Hepatocyte (in vitro differentiated cells): ENCODE data around the gene ANKRD37.

Experiments
- CTCF ChIP-seq: fragments of 200-600 bp; sonication (generic); IDR thresholded peaks from 2 replicates; pipeline ENCODE4 v1.5.1; 2016; ENCODE audit warnings: antibody characterized with exemption, mild to moderate bottlenecking; ENCODE audit not compliant: poor library complexity
- EZH2 ChIP-seq: fragments of 200-600 bp; sonication (generic); IDR thresholded peaks from 2 replicates; pipeline ENCODE4 v1.6.1; 2016; ENCODE audit warnings: antibody characterized with exemption, mild to moderate bottlenecking, borderline replicate concordance
- EZH2phosphoT487 ChIP-seq: fragments of 200-600 bp; sonication (generic); IDR thresholded peaks from one replicate; pipeline ENCODE4 v1.6.1; 2018; ENCODE audit warnings: antibody characterized with exemption, mild to moderate bottlenecking, low read depth, moderate library complexity; ENCODE audit not compliant: unreplicated experiment, severe bottlenecking

GRCh38 chr4:185381288-185382196, 15.1 kb upstream of the ANKRD37 start:
- no peak for TF ChIP-seq CTCF
- no peak for TF ChIP-seq EZH2phosphoT487
- TF ChIP-seq EZH2, result no peak
